Measurements from ENCODE around the gene CTDP1.

The CTDP1 gene, protein sequence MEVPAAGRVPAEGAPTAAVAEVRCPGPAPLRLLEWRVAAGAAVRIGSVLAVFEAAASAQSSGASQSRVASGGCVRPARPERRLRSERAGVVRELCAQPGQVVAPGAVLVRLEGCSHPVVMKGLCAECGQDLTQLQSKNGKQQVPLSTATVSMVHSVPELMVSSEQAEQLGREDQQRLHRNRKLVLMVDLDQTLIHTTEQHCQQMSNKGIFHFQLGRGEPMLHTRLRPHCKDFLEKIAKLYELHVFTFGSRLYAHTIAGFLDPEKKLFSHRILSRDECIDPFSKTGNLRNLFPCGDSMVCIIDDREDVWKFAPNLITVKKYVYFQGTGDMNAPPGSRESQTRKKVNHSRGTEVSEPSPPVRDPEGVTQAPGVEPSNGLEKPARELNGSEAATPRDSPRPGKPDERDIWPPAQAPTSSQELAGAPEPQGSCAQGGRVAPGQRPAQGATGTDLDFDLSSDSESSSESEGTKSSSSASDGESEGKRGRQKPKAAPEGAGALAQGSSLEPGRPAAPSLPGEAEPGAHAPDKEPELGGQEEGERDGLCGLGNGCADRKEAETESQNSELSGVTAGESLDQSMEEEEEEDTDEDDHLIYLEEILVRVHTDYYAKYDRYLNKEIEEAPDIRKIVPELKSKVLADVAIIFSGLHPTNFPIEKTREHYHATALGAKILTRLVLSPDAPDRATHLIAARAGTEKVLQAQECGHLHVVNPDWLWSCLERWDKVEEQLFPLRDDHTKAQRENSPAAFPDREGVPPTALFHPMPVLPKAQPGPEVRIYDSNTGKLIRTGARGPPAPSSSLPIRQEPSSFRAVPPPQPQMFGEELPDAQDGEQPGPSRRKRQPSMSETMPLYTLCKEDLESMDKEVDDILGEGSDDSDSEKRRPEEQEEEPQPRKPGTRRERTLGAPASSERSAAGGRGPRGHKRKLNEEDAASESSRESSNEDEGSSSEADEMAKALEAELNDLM

GRCh38 chr18:79679552-79680099, at the start of gene CTDP1:
CTDP1 (plus strand) TSS chr18:79679803; CDS start chr18:79679948, 145 bp downstream.
- peak; percentile 91 for DNase-seq

- DNase-seq = no peak
Observed at GRCh38 chr18:79630281-79631095, 49.1 kb upstream of the CTDP1 start.

DNA sequence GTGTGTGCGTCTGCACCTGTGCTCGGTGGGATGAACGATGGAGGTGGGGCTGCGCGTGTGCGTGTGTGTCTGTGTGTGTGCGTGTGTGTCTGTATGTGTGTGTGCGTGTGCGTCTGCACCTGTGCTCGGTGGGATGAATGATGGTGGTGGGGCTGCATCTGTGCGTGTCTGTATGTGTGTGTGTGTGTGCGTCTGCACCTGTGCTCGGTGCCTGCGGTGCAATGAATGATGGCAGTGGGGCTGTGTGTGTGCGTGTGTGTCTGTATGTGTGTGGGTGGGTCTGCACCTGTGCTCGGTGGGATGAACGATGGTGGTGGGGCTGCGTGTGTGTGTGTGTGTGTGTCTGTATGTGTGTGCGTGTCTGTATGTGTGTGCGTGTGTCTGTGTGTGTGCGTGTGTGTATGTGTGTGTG, 48.5 kb upstream of the CTDP1 start:
- no peak for DNase-seq

GRCh38 chr18:79631761-79632446, 47.7 kb upstream of the CTDP1 start:
- no peak for DNase-seq

- DNase-seq = no peak
Observed at GRCh38 chr18:79632765-79633164, 46.8 kb upstream of the CTDP1 start.

DNA sequence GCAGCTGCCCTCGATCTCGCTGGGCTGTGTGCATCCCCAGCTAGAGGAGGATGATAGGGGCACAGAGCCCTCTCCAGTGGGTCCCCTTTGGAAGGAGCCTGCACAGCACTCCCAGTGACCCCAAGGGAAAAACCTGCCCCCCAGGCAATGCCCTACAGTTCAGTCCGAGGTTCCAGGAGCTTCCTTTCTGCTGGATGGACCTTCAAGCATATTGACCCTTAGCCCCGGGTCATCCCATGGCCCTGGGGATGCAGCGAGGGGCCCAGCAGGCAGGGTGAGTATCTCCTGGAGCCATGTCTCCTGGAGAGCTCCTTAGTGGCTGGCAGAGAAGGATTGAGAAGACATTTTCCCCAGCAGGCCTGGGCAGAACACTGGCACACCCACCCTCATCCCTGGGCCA, 45.4 kb upstream of the CTDP1 start:
- no peak for DNase-seq

GRCh38 chr18:79634593-79635426, 44.8 kb upstream of the CTDP1 start:
- no peak for DNase-seq

GRCh38 chr18:79635427-79635726, 44.2 kb upstream of the CTDP1 start:
- DNase-seq = no peak

- no peak for DNase-seq
Observed at GRCh38 chr18:79637181-79637920, 42.3 kb upstream of the CTDP1 start.

DNA sequence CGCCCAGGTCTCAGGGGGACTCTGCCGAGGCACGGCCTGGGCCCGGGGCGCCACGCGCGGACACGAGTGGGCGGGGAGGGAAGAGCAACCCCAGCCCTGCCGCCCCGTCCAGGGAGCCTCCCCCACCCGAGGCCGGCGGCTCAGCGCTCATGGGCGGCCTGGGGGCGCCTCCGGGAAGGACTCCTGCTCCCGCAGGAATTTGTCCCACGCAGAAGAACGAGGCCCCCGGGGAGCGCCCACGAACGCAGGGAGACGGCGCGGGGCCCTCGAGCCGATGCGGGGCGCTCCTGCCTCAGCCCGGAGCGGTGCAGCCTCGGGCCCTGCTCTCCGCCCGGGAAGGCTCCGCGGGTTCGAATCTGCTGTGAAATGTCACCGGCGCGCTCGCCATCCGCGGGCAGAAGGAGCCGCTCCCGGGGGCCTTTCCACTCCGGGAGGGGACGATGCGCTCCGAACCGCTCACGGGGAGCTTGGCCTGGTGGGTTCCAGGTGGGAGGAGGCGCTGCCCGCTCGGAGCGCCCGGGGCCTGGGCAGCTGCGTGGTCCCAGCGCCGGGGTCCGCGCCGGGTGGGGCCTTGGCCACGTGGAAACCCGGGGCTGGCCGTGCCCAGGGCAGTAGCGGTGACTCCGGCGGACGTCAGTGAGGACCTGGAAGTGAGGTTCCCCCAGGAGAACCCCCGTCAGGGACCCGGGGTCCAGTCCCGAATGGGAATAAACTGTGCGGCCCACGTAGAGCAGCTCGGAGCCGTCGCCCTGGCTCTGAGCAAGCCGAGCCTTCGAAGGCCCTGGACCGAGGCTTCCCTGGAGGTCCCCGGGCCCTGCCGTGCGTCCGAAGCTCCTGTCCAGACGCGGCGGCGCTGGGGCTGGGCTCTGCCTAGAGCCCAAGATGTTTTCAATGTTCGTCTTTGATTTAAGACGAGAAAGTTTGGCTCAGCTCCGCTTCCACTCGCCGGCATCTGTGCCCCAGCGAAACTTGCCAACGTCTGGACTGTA, 41.4 kb upstream of the CTDP1 start:
- no peak for DNase-seq

DNA sequence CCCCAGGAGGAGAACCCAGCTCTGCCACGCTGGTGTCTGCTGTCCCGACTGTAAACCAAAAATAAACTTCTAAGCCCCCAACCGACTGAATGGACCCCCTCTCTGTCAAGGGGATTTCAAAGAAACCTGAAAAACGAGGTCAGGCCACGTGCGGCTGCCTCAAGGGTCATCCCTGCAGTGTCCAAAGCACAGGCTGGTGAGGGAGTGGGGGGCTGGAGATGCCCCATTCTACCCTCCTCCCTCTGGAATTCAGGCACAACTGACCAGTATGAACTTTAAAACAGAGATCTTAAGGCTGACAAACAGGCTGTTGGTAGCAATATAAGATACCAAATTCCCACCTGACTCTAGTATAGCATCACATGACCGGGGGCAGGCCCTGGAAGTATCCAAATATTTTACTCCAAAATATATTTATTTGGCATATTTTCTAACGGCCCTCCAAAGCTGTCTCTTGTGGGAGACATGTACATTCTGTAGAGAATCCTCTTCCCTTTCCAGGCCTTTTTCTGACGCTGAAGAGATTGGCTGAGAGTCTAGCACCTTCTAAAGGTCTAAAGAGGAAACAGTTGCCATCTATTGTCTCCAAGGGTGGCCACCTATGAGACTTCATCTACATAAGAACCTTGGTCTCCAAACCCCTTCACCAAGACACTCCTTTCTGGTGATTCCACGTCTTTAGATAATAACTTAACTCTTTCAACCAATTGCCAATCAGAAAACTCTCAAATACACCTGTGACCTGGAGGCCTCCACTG, 40.4 kb upstream of the CTDP1 start:
- DNase-seq = no peak

GRCh38 chr18:79640064-79640672, 39.4 kb upstream of the CTDP1 start:
- no peak for DNase-seq

- DNase-seq = no peak
Observed at GRCh38 chr18:79640875-79641274, 38.7 kb upstream of the CTDP1 start.

DNA sequence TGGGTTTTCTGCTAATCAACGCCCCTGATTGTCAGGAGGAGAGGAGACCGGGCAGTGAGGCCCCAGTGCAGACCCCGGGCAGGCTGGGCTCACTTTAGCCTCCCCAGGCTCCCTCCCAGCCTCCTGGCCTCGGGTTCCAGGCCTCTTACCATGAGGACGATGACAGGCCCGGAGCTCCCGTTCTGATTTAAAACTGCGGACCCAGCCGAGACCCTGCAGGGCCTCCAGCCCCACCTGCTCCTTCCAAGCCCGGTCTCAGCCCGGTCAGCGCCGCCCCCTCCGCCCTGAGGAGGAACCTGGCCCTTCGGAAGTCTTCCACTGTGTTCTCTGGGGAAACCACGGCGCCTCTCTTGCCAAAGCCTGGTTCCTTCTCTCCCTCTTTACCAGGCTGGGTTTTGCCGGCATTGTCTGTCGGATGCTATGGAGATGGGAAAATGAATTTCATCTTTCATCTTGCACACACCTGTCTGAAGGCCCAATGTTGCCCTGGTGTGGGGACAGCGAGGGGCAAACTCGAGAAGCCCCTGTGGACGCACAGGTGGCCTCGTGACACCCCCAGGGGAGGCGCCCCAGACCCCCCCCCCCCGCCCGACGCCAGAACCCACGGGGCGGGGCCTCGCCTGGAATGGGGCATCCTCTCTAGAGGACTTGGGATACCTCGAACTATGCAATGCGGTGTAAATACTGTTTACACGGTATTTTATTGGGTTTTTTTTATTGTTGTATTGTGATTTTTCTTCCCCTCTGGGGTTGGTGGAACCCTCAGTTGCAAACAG, 37.7 kb upstream of the CTDP1 start:
- DNase-seq = no peak

DNA sequence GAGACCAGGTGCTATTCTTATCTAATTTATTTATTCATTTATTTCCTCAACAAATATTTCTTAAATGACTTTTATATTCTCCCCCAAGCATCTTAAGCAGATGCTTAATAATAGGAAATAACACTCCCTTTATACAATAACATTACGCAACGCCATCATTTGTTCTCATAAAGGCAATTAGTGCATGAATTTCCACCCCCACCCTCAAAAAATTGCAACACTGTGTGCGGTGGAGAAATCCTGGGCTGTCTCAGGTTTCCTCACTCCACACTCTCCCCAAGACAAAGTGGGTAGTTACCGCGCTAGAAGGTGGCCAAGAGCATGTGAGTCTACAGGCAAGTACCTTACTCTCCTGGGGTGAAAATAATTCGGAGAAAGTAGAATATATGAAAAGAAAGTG, 37.0 kb upstream of the CTDP1 start:
- DNase-seq = no peak

- DNase-seq = no peak
Observed at GRCh38 chr18:79643054-79643984, 36.3 kb upstream of the CTDP1 start.
